NCI-H774 (cell line): ENCODE data around the gene ETV6.
"Not testable (repeated sequence)": the region's sequence is repeated elsewhere in the genome, so short reads cannot be mapped to it uniquely, and the experiment has no call there.

ENCODE experiments used
- DNase-seq: peaks from one replicate; lab custom pipeline; 2025; lab: John Stamatoyannopoulos, UW

ETV6 gene

DNA sequence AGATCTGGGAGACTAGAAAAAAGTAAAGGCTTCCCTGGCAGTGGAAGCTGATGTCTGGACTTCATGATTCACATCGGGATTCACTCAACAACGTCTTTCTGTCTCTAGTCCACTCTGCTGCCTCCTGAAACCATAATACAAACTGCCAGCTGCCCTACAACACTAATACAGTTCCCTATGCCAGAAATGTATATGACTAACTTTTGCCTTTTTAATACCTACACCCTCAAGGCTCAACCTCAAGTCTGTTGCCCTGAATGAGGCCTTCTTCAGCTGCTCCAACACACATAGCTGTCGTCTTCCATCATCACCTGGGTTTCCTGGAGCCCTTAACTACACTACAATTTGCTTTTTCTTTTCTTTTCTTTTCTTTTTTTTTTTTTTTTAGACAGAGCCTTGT is 238.6 kb downstream of the ETV6 start:
- no peak for DNase-seq

DNA sequence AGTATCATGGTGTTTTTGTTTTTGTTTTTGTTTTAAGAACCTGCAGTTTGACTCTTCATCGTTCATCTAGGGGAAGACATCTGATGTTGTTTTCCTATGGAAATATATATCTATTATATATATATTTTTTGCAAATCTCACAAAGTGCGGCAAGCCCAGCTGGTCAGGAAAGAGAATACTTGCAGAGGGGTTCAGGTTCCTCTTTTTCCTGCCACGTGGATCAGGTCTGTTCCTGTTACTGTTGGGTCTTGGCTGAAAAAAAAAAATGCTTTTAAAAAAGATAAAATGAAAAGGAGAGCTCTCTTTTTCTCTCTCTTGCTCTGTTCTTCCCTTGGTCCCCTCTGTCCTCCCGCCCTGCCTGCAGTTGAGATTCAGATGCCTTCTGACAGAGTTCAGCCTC is 241.9 kb downstream of the ETV6 start:
- DNase-seq: no peak

- no peak for DNase-seq
Measured at GRCh38 chr12:11891754-11892386, 242.4 kb downstream of the ETV6 start.

GRCh38 chr12:11893998-11894397 is 244.5 kb downstream of the ETV6 start:
- no peak for DNase-seq

GRCh38 chr12:11894890-11895289 is 245.4 kb downstream of the ETV6 start:
- DNase-seq: no peak

- no peak for DNase-seq
Measured at GRCh38 chr12:11895421-11896078, 246.1 kb downstream of the ETV6 start.

DNA sequence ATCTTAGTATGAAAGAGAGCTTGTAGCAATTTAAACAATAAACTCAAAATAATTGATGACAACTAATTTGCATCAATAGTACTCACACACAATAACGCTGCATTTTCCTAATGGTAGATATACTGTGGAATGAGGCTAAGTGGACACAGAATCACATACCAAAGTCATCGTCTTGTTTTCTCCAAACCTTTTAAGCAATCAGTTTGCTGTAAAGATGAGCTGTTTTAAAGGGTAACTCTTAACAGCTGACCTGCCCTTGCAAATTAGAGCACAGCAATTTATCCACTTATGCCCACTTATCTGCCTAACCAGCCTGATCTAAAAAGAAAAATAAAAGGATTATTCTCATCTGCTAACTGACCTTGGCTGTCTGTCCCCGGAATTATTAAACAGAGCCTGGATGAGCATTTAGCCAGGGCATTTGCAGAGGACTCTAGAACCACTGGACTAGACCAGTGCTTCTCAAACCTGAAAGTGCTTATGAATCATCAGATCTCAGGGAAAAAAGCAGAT is 247.0 kb downstream of the ETV6 start:
- no peak for DNase-seq

DNA sequence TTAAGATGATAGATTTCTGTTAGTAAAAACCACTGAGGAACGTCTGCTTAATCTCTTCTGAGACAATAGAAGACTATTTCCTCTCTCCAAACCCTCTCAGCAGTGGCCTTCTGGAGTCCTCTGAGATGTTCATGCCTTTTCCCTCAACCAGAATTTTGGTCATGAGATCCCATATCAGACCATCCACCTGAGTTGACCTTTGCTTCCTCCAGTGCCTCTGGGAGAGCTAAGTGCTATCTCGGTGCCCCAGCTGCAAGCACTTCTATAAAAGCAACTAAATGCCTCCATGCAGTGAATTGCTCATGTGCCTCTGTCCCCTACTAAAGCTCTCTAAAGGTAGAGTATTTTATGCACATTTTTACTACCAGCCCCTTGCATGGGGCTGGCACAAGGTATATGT is 248.4 kb downstream of the ETV6 start:
- DNase-seq: no peak

GRCh38 chr12:11901701-11902524 is 252.4 kb downstream of the ETV6 start:
- no peak for DNase-seq

GRCh38 chr12:11902525-11902875 is 253.0 kb downstream of the ETV6 start:
- no peak for DNase-seq

- DNase-seq: no peak
Measured at GRCh38 chr12:11904124-11904523, 254.7 kb downstream of the ETV6 start.

DNA sequence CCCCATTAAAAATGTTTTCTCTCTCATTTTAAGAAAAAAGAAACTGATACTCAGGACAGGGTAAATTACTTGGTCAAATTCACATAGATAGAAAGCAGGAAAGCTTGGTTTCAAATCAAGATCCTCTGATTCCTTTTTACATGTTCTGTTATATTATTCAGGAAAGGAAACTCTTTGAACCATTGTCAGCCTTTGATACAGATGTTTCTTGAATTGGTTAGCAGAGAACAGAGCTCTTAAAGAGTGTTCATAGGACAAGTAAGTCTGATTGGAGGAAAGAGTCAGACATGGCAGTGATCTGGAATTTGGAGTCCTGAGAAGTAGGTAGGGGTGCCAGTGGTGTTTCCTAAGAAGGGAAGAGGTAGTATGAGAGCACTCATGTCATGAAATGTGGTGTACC is 256.1 kb downstream of the ETV6 start:
- no peak for DNase-seq

- DNase-seq: no peak
Measured at GRCh38 chr12:11906286-11906935, 256.9 kb downstream of the ETV6 start.

GRCh38 chr12:11907625-11908024 is 258.2 kb downstream of the ETV6 start:
- DNase-seq: no peak

DNA sequence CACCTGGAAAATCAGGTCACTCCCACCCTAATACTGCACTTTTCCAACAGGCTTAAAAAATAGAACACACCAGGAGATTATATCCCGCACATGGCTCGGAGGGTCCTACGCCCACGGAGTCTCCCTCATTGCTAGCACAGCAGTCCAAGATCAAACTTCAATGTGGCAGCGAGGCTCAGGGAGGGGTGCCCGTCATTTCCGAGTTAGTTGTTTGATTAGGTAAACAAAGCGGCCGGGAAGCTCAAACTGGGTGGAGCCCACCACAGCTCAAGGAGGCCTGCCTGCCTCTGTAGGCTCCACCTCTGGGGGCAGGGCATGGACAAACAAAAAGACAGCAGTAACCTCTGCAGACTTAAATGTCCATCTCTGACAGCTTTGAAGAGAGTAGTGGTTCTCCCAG is 259.9 kb downstream of the ETV6 start:
- DNase-seq: not testable (repeated sequence)

GRCh38 chr12:11916113-11916512 is 266.6 kb downstream of the ETV6 start:
- DNase-seq: no peak

DNA sequence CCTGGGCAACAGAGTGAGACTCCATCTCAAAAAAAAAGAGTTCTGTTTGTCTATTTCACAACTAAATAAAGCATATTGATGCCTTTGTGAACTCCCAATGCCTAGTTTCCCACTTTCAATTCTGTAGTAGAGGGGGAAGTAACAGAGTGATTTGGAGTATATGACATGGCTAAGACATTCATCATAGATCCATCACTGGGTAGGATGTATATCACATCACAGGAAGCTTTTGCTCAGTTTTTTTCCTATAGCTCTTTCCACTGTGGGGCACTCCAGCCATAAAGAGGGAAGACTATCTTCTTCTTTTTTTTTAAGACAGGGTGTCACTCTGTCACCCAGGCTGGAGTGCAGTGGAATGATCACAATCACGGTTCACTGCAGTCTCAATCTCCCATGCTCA is 267.3 kb downstream of the ETV6 start:
- DNase-seq: no peak

- DNase-seq: no peak
Measured at GRCh38 chr12:11917501-11917900, 268.0 kb downstream of the ETV6 start.

- DNase-seq: no peak
Measured at GRCh38 chr12:11920231-11920630, 270.8 kb downstream of the ETV6 start.

- DNase-seq: no peak
Measured at GRCh38 chr12:11922361-11922760, 272.9 kb downstream of the ETV6 start.

DNA sequence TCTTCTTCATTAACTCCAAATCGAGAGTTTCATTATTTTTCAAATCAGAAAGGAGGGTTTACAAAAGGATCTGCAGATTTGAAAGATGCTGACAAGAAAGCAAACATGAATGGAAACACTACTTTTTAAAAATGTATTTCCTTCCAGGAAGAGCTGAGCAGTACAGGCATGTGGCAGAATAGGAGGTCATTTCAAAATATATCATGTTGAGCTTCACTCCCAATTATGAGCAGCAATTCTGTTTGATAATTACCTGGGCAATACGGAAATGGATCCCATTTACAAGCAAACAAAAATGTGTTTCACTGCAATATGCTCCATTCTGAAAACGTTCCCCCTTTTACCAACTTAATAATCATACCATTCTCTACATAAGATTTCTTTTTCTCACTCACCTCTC is 273.6 kb downstream of the ETV6 start:
- DNase-seq: no peak

GRCh38 chr12:11927286-11927935 is 277.9 kb downstream of the ETV6 start:
- no peak for DNase-seq
